ENCODE results near the gene CCBE1. TPM values are rescaled to one million over a fixed set of nuclear protein-coding genes. Genes with fewer than 3 reads are reported as not detected.

The CCBE1 gene
- total RNA-seq, 1 experiment from 2014 or later = 0.09 TPM

DNA sequence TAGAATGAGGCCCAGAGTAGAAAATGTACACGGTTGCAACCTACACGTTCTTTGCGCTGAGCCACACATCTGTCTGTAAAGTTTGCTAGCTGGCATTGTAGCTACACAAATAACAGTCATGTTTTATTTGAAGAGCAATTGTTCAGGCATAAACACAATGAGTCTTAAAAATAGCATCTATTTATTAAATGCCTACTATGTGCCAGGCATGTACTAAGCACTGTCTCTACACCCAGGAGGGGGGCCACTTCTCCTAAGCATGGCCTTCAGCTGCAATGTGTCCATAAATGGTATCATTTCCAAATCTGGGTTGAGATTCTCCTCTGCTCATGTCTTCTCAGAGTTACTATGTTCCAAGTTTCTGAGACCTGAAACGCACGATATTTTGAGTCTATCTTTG, 182.1 kb downstream of the CCBE1 start:
- BruUV-seq (replicated peaks) = no TSS peak
- Mint-ChIP-seq H3K27me3 (ENCODE audit: insufficient read depth, unreplicated experiment) (no peaks in the 10 kb centered on the region), H3K9me3 (ENCODE audit: unreplicated experiment) (no peaks in the 10 kb centered on the region)

GRCh38 chr18:59514203-59514602, 183.0 kb downstream of the CCBE1 start:
- ChIA-PET POLR2A (no interaction called here), CTCF (no interaction called here)
- Mint-ChIP-seq H3K36me3 (ENCODE audit: insufficient read depth, unreplicated experiment) (no peaks in the 10 kb centered on the region), H3K27ac (ENCODE audit: unreplicated experiment) (no peak overlapping the region), H3K27me3 (ENCODE audit: insufficient read depth, unreplicated experiment) (no peaks in the 10 kb centered on the region), H3K4me1 (ENCODE audit: low read depth, unreplicated experiment) (peaks cover 5% of the 10 kb centered on the region), H3K9me3 (ENCODE audit: unreplicated experiment) (no peaks in the 10 kb centered on the region), H3K4me3 (ENCODE audit: unreplicated experiment) (no peak overlapping the region)
- no TSS peak for BruUV-seq (replicated peaks)
- DNase-seq = no peak
- Histone ChIP-seq H3K36me3 (ENCODE audit: control insufficient read depth, insufficient read depth, low read length) (no peaks in the 10 kb centered on the region), H3K4me3 (ENCODE audit: low read depth, low read length) (no peak overlapping the region), H3K9me3 (no peaks in the 10 kb centered on the region), H3K4me1 (peaks cover 7% of the 10 kb centered on the region), H3K27me3 (replicated peaks; ENCODE audit: control insufficient read depth, insufficient read depth, low read length) (no peaks in the 10 kb centered on the region)
- intact Hi-C loops (cut with micrococcal nuclease; ENCODE audit: unreplicated experiment) = no loop called here
- TF ChIP-seq, protein P1, sequence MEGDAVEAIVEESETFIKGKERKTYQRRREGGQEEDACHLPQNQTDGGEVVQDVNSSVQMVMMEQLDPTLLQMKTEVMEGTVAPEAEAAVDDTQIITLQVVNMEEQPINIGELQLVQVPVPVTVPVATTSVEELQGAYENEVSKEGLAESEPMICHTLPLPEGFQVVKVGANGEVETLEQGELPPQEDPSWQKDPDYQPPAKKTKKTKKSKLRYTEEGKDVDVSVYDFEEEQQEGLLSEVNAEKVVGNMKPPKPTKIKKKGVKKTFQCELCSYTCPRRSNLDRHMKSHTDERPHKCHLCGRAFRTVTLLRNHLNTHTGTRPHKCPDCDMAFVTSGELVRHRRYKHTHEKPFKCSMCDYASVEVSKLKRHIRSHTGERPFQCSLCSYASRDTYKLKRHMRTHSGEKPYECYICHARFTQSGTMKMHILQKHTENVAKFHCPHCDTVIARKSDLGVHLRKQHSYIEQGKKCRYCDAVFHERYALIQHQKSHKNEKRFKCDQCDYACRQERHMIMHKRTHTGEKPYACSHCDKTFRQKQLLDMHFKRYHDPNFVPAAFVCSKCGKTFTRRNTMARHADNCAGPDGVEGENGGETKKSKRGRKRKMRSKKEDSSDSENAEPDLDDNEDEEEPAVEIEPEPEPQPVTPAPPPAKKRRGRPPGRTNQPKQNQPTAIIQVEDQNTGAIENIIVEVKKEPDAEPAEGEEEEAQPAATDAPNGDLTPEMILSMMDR (IDR thresholded peaks at IDR 0.05; ENCODE audit: insufficient read depth in 1 of 2, low read depth in 1 of 2, low read length in 1 of 2, severe bottlenecking in 1 of 2, unreplicated experiment in 1 of 2) = no peak

More for the DNA sequence above, 182.1 kb downstream of the CCBE1 start:
- intact Hi-C loops (cut with micrococcal nuclease; ENCODE audit: unreplicated experiment) = loop anchor here (5.0 kb wide), 1 partner anchor 58 kb away; no protein-coding TSS in a partner anchor
- H3K4me3 ChIP-seq (ENCODE audit: low read depth, low read length) = no peak overlapping the region
- no peaks in the 10 kb centered on the region for H3K36me3 ChIP-seq (ENCODE audit: control insufficient read depth, insufficient read depth, low read length)
- DNase-seq = no peak
- POLR2A ChIA-PET = no interaction called here
- H3K9me3 ChIP-seq = no peaks in the 10 kb centered on the region
- H3K4me1 ChIP-seq = peaks cover 7% of the 10 kb centered on the region
- Mint-ChIP-seq H3K27ac (ENCODE audit: unreplicated experiment) (no peak overlapping the region), H3K4me1 (ENCODE audit: low read depth, unreplicated experiment) (peaks cover 5% of the 10 kb centered on the region), H3K36me3 (ENCODE audit: insufficient read depth, unreplicated experiment) (no peaks in the 10 kb centered on the region), H3K4me3 (ENCODE audit: unreplicated experiment) (no peak overlapping the region)
- CTCF ChIA-PET = no interaction called here
- H3K27me3 ChIP-seq (replicated peaks; ENCODE audit: control insufficient read depth, insufficient read depth, low read length) = no peaks in the 10 kb centered on the region
- TF ChIP-seq, protein P1 (IDR thresholded peaks at IDR 0.05; ENCODE audit: insufficient read depth in 1 of 2, low read depth in 1 of 2, low read length in 1 of 2, severe bottlenecking in 1 of 2, unreplicated experiment in 1 of 2) = no peak

DNA sequence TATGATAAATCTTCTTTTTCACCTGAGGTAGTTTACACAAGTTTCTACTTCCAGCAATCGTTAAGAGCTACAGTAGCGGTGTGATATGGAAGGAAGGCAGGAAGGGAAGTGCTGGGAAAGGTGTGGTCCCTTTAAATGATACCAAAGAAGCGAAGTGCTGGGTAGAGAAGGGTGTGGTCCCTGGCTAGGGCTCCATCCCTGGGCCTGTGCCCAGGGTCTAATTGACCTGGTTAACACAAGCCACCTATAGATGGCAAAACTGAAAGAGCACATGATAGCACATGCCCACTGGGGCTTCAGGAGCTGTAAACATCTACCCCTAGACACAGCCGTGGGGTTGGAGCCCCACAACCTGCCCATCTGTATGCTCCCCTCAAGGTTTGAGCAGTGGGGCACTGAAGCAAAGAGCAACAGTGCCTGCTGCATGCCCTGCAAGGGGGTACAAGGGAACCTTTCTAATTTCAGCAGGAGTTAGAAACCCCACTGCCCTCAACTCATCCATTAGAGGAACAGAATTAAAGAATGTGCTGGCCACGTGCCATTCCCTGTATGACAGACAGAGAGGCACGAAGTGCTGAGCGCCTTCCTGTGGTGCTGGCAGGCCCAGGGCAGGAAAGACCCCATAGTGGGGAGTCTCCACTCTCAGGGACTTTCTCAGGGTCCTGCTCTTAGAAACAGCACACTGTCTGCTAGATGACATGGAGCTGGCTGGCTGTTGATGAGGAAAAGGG, 185.0 kb downstream of the CCBE1 start:
- Mint-ChIP-seq H3K27ac (ENCODE audit: unreplicated experiment) (no peak overlapping the region), H3K36me3 (ENCODE audit: insufficient read depth, unreplicated experiment) (no peaks in the 10 kb centered on the region), H3K27me3 (ENCODE audit: insufficient read depth, unreplicated experiment) (no peaks in the 10 kb centered on the region), H3K4me3 (ENCODE audit: unreplicated experiment) (no peak overlapping the region), H3K4me1 (ENCODE audit: low read depth, unreplicated experiment) (peaks cover 5% of the 10 kb centered on the region), H3K9me3 (ENCODE audit: unreplicated experiment) (no peaks in the 10 kb centered on the region)
- Histone ChIP-seq H3K4me1 (peaks cover 7% of the 10 kb centered on the region), H3K36me3 (ENCODE audit: control insufficient read depth, insufficient read depth, low read length) (no peaks in the 10 kb centered on the region), H3K27me3 (replicated peaks; ENCODE audit: control insufficient read depth, insufficient read depth, low read length) (no peaks in the 10 kb centered on the region), H3K4me3 (ENCODE audit: low read depth, low read length) (no peak overlapping the region), H3K9me3 (no peaks in the 10 kb centered on the region)
- CTCF ChIA-PET = no interaction called here
- BruUV-seq (replicated peaks) = no TSS peak
- intact Hi-C loops (cut with micrococcal nuclease; ENCODE audit: unreplicated experiment) = no loop called here
- POLR2A ChIA-PET = no interaction called here
- TF ChIP-seq, protein P1 (IDR thresholded peaks at IDR 0.05; ENCODE audit: insufficient read depth in 1 of 2, low read depth in 1 of 2, low read length in 1 of 2, severe bottlenecking in 1 of 2, unreplicated experiment in 1 of 2) = no peak
- no peak for DNase-seq
